Measurements from ENCODE around the gene JAM3.

GRCh38 chr11:134039726-134040385 is 29.0 kb upstream of the JAM3 start:
- TF ChIP-seq CTCF (IDR thresholded peaks at IDR 0.05; ENCODE audit: extremely low read depth in 1 of 2, insufficient read depth in 1 of 2, low read depth in 1 of 2, low read length in 2 of 2) (no peak), EZH2 (IDR thresholded peaks at IDR 0.05; ENCODE audit: borderline replicate concordance, low read depth, low read length, severe bottlenecking) (no peak), GATA2 (IDR thresholded peaks at IDR 0.05; ENCODE audit: insufficient read depth, insufficient read length, low read depth, low read length) (no peak)
